VCaP (cell line): ENCODE data around the gene SYTL2.

ENCODE experiments used
- H3K27ac ChIP-seq: fragments of 450-650 bp; 2 replicates; pipeline ENCODE4 v1.5.1; 2017
- TF ChIP-seq, protein P1 (sequence below): fragments of 450-650 bp; conservative IDR thresholded peaks from 2 replicates; pipeline ENCODE4 v1.5.1; 2017; ENCODE audit warnings: mild to moderate bottlenecking, moderate library complexity

The SYTL2 gene

GRCh38 chr11:85822814-85823213 is 11.9 kb upstream of the SYTL2 start:
- peak overlapping the region; percentile 100; the same call in 1 of the 2 replicates for H3K27ac ChIP-seq
- TF ChIP-seq, protein P1, sequence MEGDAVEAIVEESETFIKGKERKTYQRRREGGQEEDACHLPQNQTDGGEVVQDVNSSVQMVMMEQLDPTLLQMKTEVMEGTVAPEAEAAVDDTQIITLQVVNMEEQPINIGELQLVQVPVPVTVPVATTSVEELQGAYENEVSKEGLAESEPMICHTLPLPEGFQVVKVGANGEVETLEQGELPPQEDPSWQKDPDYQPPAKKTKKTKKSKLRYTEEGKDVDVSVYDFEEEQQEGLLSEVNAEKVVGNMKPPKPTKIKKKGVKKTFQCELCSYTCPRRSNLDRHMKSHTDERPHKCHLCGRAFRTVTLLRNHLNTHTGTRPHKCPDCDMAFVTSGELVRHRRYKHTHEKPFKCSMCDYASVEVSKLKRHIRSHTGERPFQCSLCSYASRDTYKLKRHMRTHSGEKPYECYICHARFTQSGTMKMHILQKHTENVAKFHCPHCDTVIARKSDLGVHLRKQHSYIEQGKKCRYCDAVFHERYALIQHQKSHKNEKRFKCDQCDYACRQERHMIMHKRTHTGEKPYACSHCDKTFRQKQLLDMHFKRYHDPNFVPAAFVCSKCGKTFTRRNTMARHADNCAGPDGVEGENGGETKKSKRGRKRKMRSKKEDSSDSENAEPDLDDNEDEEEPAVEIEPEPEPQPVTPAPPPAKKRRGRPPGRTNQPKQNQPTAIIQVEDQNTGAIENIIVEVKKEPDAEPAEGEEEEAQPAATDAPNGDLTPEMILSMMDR = no peak

GRCh38 chr11:85821636-85822035 is 10.7 kb upstream of the SYTL2 start:
- peak overlapping the region; percentile 100 for H3K27ac ChIP-seq
- TF ChIP-seq, protein P1 = no peak

DNA sequence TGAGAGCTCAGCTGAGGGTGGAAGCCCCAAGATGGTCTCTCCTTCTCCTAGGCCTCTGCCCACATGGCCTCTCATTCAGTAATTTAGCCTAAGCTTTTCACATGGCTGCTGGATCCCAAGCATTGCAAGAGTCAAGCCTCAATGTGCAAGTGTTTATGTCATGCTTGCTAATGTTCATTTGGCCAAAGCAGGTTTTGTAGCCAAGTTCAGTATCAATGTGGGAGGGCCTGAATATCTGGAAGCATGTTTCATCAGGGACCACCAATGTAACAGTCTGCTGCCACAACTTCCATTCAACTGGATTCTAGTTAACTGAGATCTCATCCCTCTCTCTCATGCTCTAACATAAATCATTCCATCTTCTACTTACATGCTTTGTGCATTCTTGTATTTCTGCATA is 8.5 kb upstream of the SYTL2 start:
- no peak overlapping the region; the same call in 1 of the 2 replicates for H3K27ac ChIP-seq
- TF ChIP-seq, protein P1 = no peak

- H3K27ac ChIP-seq = no peak overlapping the region
- TF ChIP-seq, protein P1 = no peak
Measured at GRCh38 chr11:85815186-85815931, 4.4 kb upstream of the SYTL2 start.

DNA sequence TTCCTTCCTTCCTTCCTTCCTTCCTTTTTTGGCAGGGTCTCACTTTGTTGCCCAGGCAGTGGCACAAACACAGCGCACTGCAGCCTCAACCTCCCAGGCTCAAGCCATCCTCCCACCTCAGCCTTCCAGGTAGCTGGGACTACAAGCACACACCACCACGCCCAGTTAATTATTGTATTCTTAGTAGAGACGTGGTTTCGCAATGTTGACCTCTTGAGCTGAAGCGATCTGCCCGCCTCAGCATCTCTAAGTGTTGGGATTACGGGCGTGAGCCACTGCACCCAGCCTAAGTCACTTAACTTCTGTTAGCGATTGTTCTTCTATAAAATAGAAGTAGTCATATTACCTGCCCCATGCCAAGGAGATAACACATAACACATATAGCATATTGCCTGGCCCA is 2.8 kb upstream of the SYTL2 start:
- no peak overlapping the region; the same call in 1 of the 2 replicates for H3K27ac ChIP-seq
- TF ChIP-seq, protein P1 = no peak

DNA sequence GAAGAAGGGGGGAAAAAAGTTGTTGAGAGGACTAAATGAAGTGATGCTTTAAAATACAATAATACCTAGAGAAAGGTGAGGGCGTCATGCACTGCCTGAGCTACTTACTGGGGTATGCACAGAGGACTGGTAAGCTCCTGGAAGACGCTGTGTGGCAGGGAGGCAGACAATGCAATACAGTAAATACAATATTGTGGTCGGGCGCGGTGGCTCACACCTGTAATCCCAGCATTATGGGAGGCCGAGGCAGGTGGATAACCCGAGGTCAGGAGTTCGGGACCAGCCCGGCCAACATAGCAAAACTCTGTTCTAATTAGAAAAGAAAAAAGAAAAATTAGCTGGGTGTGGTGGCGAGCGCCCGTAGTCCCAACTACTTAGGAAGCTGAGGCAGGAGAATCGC is 683 bp upstream of the SYTL2 start:
- peak overlapping the region; percentile 84 for H3K27ac ChIP-seq
- TF ChIP-seq, protein P1 = no peak

DNA sequence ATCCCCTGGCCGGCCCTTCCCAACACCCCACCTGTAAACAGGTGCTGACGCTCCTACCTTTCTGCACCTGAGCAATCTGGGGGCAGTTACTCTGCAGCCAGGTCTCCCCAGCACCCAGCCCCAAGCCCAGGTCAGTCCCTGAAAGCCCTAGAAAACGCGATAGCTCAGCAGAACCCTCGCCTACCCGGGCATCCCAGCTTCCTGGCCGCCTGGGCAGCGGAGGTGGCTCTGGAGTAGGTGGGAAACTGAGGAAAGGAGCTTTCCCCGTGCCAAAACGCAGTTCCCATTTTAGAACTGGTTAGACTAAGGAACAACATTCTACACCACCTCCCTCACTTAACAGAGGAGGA is 445 bp downstream of the SYTL2 start:
- H3K27ac ChIP-seq = peak overlapping the region; percentile 84
- TF ChIP-seq, protein P1 = no peak
